HUES48 (cell line): ENCODE measurements around the gene CDH13.

Source experiments
- H3K27ac ChIP-seq: one replicate; pipeline ENCODE4 v1.7.0; 2013; ENCODE audit warnings: low read depth, low read length, inconsistent platforms
- H3K27me3 ChIP-seq: 2 replicates; pipeline ENCODE4 v1.6.1; 2013; ENCODE audit warnings: mild to moderate bottlenecking, low read length; ENCODE audit not compliant: control insufficient read depth, insufficient read depth
- H3K36me3 ChIP-seq: 2 replicates; pipeline ENCODE4 v1.6.1; 2013; ENCODE audit warnings: low read length; ENCODE audit not compliant: control insufficient read depth, insufficient read depth
- H3K4me1 ChIP-seq: 2 replicates; pipeline ENCODE4 v1.6.1; 2013; ENCODE audit warnings: mild to moderate bottlenecking, low read length; ENCODE audit not compliant: control insufficient read depth, insufficient read depth
- H3K4me3 ChIP-seq: 2 replicates; pipeline ENCODE4 v1.5.1; 2013; ENCODE audit warnings: mild to moderate bottlenecking, low read depth, low read length
- H3K9ac ChIP-seq: 2 replicates; pipeline ENCODE4 v1.6.1; 2013; ENCODE audit warnings: mild to moderate bottlenecking, low read depth, low read length, moderate library complexity
- H3K9me3 ChIP-seq: 2 replicates; pipeline ENCODE4 v1.6.1; 2013; ENCODE audit warnings: low read length; ENCODE audit not compliant: control insufficient read depth, insufficient read depth

The CDH13 gene

GRCh38 chr16:83306961-83307593, 680.3 kb downstream of the CDH13 start:
- no peak overlapping the region for H3K9ac ChIP-seq
- no peak overlapping the region for H3K4me3 ChIP-seq
- H3K4me1 ChIP-seq: no peaks in the 10 kb centered on the region
- H3K27ac ChIP-seq: no peak overlapping the region
- no peaks in the 10 kb centered on the region for H3K27me3 ChIP-seq
- H3K9me3 ChIP-seq: no peaks in the 10 kb centered on the region
- no peaks in the 10 kb centered on the region for H3K36me3 ChIP-seq

- no peak overlapping the region for H3K4me3 ChIP-seq
- H3K27ac ChIP-seq: no peak overlapping the region
- H3K9me3 ChIP-seq: no peaks in the 10 kb centered on the region
- no peaks in the 10 kb centered on the region for H3K4me1 ChIP-seq
- no peak overlapping the region for H3K9ac ChIP-seq
- no peaks in the 10 kb centered on the region for H3K36me3 ChIP-seq
- H3K27me3 ChIP-seq: no peaks in the 10 kb centered on the region
These were observed 680.8 kb downstream of the CDH13 start for GRCh38 chr16:83307594-83307992.

- H3K4me3 ChIP-seq: no peak overlapping the region
- no peaks in the 10 kb centered on the region for H3K4me1 ChIP-seq
- H3K27ac ChIP-seq: no peak overlapping the region
- no peaks in the 10 kb centered on the region for H3K36me3 ChIP-seq
- H3K9me3 ChIP-seq: no peaks in the 10 kb centered on the region
- H3K27me3 ChIP-seq: no peaks in the 10 kb centered on the region
- H3K9ac ChIP-seq: no peak overlapping the region
These were observed 681.6 kb downstream of the CDH13 start for GRCh38 chr16:83308414-83308813.

GRCh38 chr16:83310816-83311215, 684.0 kb downstream of the CDH13 start:
- H3K27ac ChIP-seq: no peak overlapping the region
- no peaks in the 10 kb centered on the region for H3K36me3 ChIP-seq
- H3K4me3 ChIP-seq: no peak overlapping the region
- H3K4me1 ChIP-seq: no peaks in the 10 kb centered on the region
- H3K9me3 ChIP-seq: no peaks in the 10 kb centered on the region
- H3K27me3 ChIP-seq: no peaks in the 10 kb centered on the region
- no peak overlapping the region for H3K9ac ChIP-seq

- H3K4me1 ChIP-seq: no peaks in the 10 kb centered on the region
- H3K27me3 ChIP-seq: no peaks in the 10 kb centered on the region
- H3K36me3 ChIP-seq: no peaks in the 10 kb centered on the region
- H3K27ac ChIP-seq: no peak overlapping the region
- H3K9me3 ChIP-seq: no peaks in the 10 kb centered on the region
- H3K9ac ChIP-seq: no peak overlapping the region
- no peak overlapping the region for H3K4me3 ChIP-seq
These were observed 685.4 kb downstream of the CDH13 start for GRCh38 chr16:83312015-83312717.

- Histone ChIP-seq H3K9ac (no peak overlapping the region), H3K36me3 (no peaks in the 10 kb centered on the region), H3K27me3 (no peaks in the 10 kb centered on the region), H3K4me3 (no peak overlapping the region), H3K9me3 (no peaks in the 10 kb centered on the region), H3K27ac (no peak overlapping the region), H3K4me1 (no peaks in the 10 kb centered on the region)
These were observed 686.0 kb downstream of the CDH13 start for GRCh38 chr16:83312718-83313245.

GRCh38 chr16:83315271-83315670, 688.5 kb downstream of the CDH13 start:
- no peak overlapping the region for H3K4me3 ChIP-seq
- no peaks in the 10 kb centered on the region for H3K9me3 ChIP-seq
- H3K27ac ChIP-seq: no peak overlapping the region
- no peaks in the 10 kb centered on the region for H3K36me3 ChIP-seq
- H3K4me1 ChIP-seq: no peaks in the 10 kb centered on the region
- H3K27me3 ChIP-seq: no peaks in the 10 kb centered on the region
- H3K9ac ChIP-seq: no peak overlapping the region

GRCh38 chr16:83316458-83316857, 689.7 kb downstream of the CDH13 start:
- H3K36me3 ChIP-seq: no peaks in the 10 kb centered on the region
- no peak overlapping the region for H3K4me3 ChIP-seq
- H3K27ac ChIP-seq: no peak overlapping the region
- no peaks in the 10 kb centered on the region for H3K27me3 ChIP-seq
- H3K9me3 ChIP-seq: no peaks in the 10 kb centered on the region
- no peak overlapping the region for H3K9ac ChIP-seq
- no peaks in the 10 kb centered on the region for H3K4me1 ChIP-seq

GRCh38 chr16:83318390-83318789, 691.6 kb downstream of the CDH13 start:
- no peak overlapping the region for H3K9ac ChIP-seq
- H3K36me3 ChIP-seq: no peaks in the 10 kb centered on the region
- H3K4me1 ChIP-seq: no peaks in the 10 kb centered on the region
- no peaks in the 10 kb centered on the region for H3K9me3 ChIP-seq
- no peaks in the 10 kb centered on the region for H3K27me3 ChIP-seq
- H3K27ac ChIP-seq: no peak overlapping the region
- H3K4me3 ChIP-seq: no peak overlapping the region

- Histone ChIP-seq H3K27me3 (no peaks in the 10 kb centered on the region), H3K9ac (no peak overlapping the region), H3K4me1 (no peaks in the 10 kb centered on the region), H3K27ac (no peak overlapping the region), H3K4me3 (no peak overlapping the region), H3K9me3 (no peaks in the 10 kb centered on the region), H3K36me3 (no peaks in the 10 kb centered on the region)
These were observed 702.2 kb downstream of the CDH13 start for GRCh38 chr16:83328936-83329335.

- no peaks in the 10 kb centered on the region for H3K27me3 ChIP-seq
- H3K9me3 ChIP-seq: no peaks in the 10 kb centered on the region
- no peak overlapping the region for H3K9ac ChIP-seq
- no peak overlapping the region for H3K27ac ChIP-seq
- H3K36me3 ChIP-seq: no peaks in the 10 kb centered on the region
- no peak overlapping the region for H3K4me3 ChIP-seq
- no peaks in the 10 kb centered on the region for H3K4me1 ChIP-seq
These were observed 702.7 kb downstream of the CDH13 start for GRCh38 chr16:83329441-83329840.
